Common myeloid progenitor, CD34-positive (primary cell): ENCODE results near the gene TCTA.

Experiments used
- CTCF ChIA-PET: fragments of 350-600 bp; sonication (Branson Sonifier 250); formaldehyde crosslinking; loops from one replicate; lab custom pipeline; 2021; ENCODE audit warnings: antibody characterized with exemption; lab: Charles Lee
- POLR2A ChIA-PET: fragments of 350-600 bp; sonication (Branson Sonifier 250); formaldehyde crosslinking; loops from one replicate; lab custom pipeline; 2021; ENCODE audit warnings: antibody characterized with exemption; lab: Charles Lee
- DNase-seq, 3 donors: peaks; one replicate each; pipeline versions ENCODE4 v3.0.0 to v3.0.0-alpha.2; 2013
- H3K27ac ChIP-seq, 2 experiments: 1 replicate in 1 of 2; 2 replicates in 1 of 2; pipeline ENCODE4 v1.7.0; 2013; ENCODE audit warnings: inconsistent platforms in 2 of 2, low read length in 2 of 2, mild to moderate bottlenecking in 2 of 2, low read depth in 1 of 2, moderate library complexity in 1 of 2; ENCODE audit not compliant: severe bottlenecking in 2 of 2, insufficient read depth in 1 of 2, poor library complexity in 1 of 2
- H3K27me3 ChIP-seq, 5 experiments: replicated peaks in 2 of 5; 1 replicate in 3 of 5; 2 replicates in 2 of 5; pipeline versions ENCODE4 v1.6.1 to v1.7.0; 2013; ENCODE audit warnings: low read length in 4 of 5, mild to moderate bottlenecking in 2 of 5, moderate library complexity in 2 of 5, inconsistent platforms in 1 of 5; ENCODE audit not compliant: insufficient read depth in 5 of 5, control insufficient read depth in 4 of 5
- H3K36me3 ChIP-seq, 4 experiments: 1 replicate in 2 of 4; 2 replicates in 2 of 4; pipeline versions ENCODE4 v1.6.1 to v1.7.0; 2013; ENCODE audit warnings: low read length in 3 of 4, control low read depth in 1 of 4, mild to moderate bottlenecking in 1 of 4; ENCODE audit not compliant: control insufficient read depth in 4 of 4, insufficient read depth in 4 of 4
- H3K4me1 ChIP-seq, 4 experiments: 1 replicate in 3 of 4; 2 replicates in 1 of 4; pipeline versions ENCODE4 v1.6.1 to v1.7.1; 2013; ENCODE audit warnings: low read length in 3 of 4, mild to moderate bottlenecking in 3 of 4, control low read depth in 1 of 4, inconsistent platforms in 1 of 4, moderate library complexity in 1 of 4; ENCODE audit not compliant: control insufficient read depth in 4 of 4, insufficient read depth in 4 of 4; ENCODE audit errors: control extremely low read depth in 1 of 4
- H3K4me3 ChIP-seq, 7 experiments: 1 replicate in 4 of 7; 2 replicates in 3 of 7; pipeline versions ENCODE4 v1.5.1 to v1.7.0; 2013; ENCODE audit warnings: mild to moderate bottlenecking in 7 of 7, low read length in 6 of 7, moderate library complexity in 6 of 7, inconsistent platforms in 2 of 7, low read depth in 2 of 7, control low read depth in 1 of 7; ENCODE audit not compliant: insufficient read depth in 4 of 7, control insufficient read depth in 1 of 7; ENCODE audit errors: extremely low read depth in 1 of 7
- H3K9me3 ChIP-seq, 5 experiments: 1 replicate in 4 of 5; 2 replicates in 1 of 5; pipeline versions ENCODE4 v1.6.1 to v1.7.1; 2013; ENCODE audit warnings: low read length in 4 of 5, mild to moderate bottlenecking in 2 of 5, inconsistent platforms in 1 of 5, low read depth in 1 of 5, moderate library complexity in 1 of 5; ENCODE audit not compliant: control insufficient read depth in 4 of 5, insufficient read depth in 2 of 5; ENCODE audit errors: control extremely low read depth in 1 of 5
- WGBS: methylation state at CpG from one replicate; pipeline ENCODE4 v1.1.5; 2013; ENCODE audit not compliant: insufficient coverage; 5-methylcytosine and 5-hydroxymethylcytosine counted together

TCTA gene

DNA sequence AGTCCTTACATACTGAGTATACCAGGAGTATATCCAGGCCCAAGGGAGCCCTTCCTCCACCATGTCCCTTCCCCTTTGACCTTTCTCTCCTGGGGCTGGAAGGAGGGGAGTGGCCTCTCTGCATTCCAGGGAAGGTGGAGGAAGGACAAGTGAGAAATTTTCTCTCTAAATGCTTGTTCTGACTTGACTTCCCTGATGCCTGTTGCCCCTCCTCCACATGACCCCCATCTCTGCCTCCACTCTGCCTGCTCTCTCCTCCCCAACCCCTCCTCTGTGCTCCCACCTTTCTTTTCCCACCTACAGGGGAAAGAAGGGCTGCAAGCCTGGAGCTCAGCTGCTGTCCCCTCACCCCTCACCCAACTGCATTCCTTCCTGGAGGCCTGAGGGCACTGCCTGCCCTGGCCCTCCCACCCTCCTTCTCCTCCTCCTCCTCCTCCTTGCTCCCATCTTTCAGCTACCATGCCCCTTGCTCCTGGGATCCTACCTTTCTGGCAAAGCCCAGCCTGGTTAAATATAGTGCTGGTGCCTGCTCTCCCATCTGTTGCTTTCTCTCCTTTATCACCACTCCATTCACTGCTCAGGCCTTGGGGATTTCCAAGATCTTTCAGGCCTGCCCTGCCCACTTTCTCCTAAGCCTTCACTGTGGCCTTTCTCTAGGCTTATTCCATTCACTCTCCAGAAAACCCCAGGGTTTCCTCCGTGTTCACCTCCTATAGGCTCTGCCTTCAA is 49.4 kb downstream of the TCTA start:
- POLR2A ChIA-PET = no interaction called here
- Histone ChIP-seq H3K27me3 (peaks cover 0 to 8% (median 0%) of the 10 kb centered on the region in 5 experiments), H3K27ac (no peak overlapping the region), H3K36me3 (no peaks in the 10 kb centered on the region), H3K9me3 (no peaks in the 10 kb centered on the region), H3K4me1 (peaks cover 0 to 3% (median 0%) of the 10 kb centered on the region in 4 experiments), H3K4me3 (no peak overlapping the region)
- CTCF ChIA-PET = interaction anchor here (1.1 kb wide), 1 partner anchor 9 kb away, joined by 3 read pairs; no protein-coding TSS in a partner anchor
- WGBS = 100% methylated on average over 1 of the region's 1 CpG
- no peak for DNase-seq

DNA sequence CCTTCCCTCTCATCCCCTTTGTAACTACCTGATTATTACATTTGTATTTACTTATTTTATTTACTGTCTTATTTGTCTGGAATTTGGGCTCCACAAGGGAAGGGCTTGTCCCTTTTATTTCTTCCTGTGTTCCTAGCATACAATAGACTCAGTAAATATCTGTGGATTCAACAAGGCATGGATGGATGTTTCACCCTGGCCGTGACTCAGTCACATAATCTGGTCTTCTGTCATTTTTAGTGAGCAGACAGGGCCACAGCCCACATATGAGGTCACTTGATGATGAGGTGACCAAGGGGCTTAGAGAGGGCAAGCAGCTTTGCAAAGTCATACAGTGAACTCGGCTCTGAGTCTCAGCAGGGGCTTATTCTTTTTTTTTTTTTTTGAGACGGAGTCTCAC is 50.0 kb downstream of the TCTA start:
- Histone ChIP-seq H3K27ac (no peak overlapping the region), H3K27me3 (peaks cover 0 to 10% (median 0%) of the 10 kb centered on the region in 5 experiments), H3K4me1 (peaks cover 0 to 3% (median 0%) of the 10 kb centered on the region in 4 experiments), H3K36me3 (no peaks in the 10 kb centered on the region), H3K4me3 (no peak overlapping the region), H3K9me3 (no peaks in the 10 kb centered on the region)
- ChIA-PET POLR2A (no interaction called here), CTCF (interaction anchor here (1.8 kb wide), 1 partner anchor 10 kb away, joined by 4 read pairs; no protein-coding TSS in a partner anchor)
- 92% methylated on average over 2 of the region's 3 CpGs for WGBS
- DNase-seq = no peak

DNA sequence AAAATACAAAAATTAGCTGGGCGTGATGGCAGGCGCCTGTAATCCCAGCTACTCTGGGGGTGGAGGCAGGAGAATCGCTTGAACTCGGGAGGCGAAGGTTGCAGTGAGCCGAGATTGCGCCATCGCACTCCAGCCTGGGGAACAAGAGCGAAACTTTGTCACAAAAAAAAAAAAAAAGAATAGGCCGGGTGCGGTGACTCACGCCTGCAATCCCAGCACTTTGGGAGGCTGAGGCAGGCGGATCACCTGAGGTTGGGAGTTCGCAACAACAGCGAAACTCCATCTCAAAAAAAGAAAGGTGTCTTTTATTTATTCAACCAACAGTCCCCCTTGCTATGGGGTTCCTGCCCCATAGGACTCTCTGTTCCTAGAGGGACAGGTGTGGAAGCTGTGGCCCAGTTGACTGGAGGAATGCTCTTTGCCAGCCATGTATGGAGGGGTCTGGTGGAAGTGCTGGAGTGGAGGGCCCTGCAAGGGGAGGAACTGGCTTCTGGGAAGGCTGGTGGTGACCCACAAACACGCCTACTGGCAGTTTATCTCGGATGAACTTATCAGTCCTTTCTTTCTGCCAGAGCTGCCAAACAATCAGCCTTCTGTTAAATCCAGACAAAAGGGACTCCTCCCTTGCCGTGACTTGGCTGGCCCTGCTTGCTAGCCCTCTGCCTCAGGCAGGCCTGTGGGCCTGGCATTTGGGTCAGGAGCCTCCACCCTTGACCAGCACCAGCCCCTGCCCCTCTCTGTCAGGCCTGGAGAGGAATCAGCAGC is 53.2 kb downstream of the TCTA start:
- Histone ChIP-seq H3K36me3 (no peaks in the 10 kb centered on the region), H3K9me3 (no peaks in the 10 kb centered on the region), H3K27ac (no peak overlapping the region), H3K4me3 (peak overlapping the region in 1 of 7 experiments; percentile 2), H3K4me1 (peaks cover 0 to 12% (median 10%) of the 10 kb centered on the region in 4 experiments), H3K27me3 (peaks cover 0 to 6% (median 0%) of the 10 kb centered on the region in 5 experiments)
- DNase-seq = peak; percentile 32 to 75 (median 52)
- POLR2A ChIA-PET = no interaction called here
- 93% methylated on average over 11 of the region's 18 CpGs for WGBS
- CTCF ChIA-PET = no interaction called here
